Astrocyte (in vitro differentiated cells and primary cell): ENCODE data around the gene CRYBA2.

Experiments
- EZH2 ChIP-seq: IDR thresholded peaks from 2 replicates; pipeline ENCODE4 v1.6.1; 2012; ENCODE audit warnings: mild to moderate bottlenecking, low read length, inconsistent platforms; ENCODE audit not compliant: insufficient read depth
- TF ChIP-seq, protein P1 (sequence below): IDR thresholded peaks from 2 replicates; pipeline ENCODE4 v1.5.1; 2011; ENCODE audit warnings: low read depth, mild to moderate bottlenecking, inconsistent platforms, low read length, moderate library complexity; ENCODE audit not compliant: insufficient read depth

DNA sequence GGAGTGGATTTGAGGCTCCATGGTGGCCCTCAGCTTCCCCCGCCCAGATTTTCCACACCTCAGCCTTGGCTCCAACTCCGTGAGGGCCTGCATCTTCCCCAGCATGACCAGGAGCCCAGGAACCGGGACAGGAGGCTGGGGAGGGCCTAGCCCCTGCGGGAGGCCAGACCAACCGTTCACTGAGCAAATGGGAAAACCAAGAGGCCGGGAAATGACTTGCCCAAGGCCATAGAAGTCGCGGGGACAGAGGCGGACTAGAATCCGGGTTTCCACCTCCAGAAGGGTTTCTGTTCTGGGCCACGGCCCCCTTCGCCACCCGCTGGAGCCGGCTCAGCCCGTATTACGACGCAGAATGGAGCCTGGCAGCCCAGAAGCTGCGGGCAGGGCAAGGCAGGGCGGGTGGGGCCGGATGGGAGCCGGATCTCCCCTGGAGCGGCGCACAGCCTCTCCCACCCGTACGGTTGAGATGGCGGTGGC is 7.9 kb upstream of the CRYBA2 start:
- TF ChIP-seq EZH2: no peak
- TF ChIP-seq, protein P1, sequence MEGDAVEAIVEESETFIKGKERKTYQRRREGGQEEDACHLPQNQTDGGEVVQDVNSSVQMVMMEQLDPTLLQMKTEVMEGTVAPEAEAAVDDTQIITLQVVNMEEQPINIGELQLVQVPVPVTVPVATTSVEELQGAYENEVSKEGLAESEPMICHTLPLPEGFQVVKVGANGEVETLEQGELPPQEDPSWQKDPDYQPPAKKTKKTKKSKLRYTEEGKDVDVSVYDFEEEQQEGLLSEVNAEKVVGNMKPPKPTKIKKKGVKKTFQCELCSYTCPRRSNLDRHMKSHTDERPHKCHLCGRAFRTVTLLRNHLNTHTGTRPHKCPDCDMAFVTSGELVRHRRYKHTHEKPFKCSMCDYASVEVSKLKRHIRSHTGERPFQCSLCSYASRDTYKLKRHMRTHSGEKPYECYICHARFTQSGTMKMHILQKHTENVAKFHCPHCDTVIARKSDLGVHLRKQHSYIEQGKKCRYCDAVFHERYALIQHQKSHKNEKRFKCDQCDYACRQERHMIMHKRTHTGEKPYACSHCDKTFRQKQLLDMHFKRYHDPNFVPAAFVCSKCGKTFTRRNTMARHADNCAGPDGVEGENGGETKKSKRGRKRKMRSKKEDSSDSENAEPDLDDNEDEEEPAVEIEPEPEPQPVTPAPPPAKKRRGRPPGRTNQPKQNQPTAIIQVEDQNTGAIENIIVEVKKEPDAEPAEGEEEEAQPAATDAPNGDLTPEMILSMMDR: no peak
